ENCODE data around the gene STARD10. TPM values are rescaled to one million over a fixed set of nuclear protein-coding genes. Genes with fewer than 3 reads are reported as not detected.

STARD10 gene
- total RNA-seq, 1 donor from 2014 or later = 66.7 TPM

GRCh38 chr11:72706579-72706978 is 87.3 kb downstream of the STARD10 start:
- DNase-seq (ENCODE audit: low spot score) = no peak

- no peak for DNase-seq (ENCODE audit: low spot score)
These were observed 88.1 kb downstream of the STARD10 start for GRCh38 chr11:72705442-72706365.

- DNase-seq (ENCODE audit: low spot score) = no peak
These were observed 89.0 kb downstream of the STARD10 start for GRCh38 chr11:72704783-72705265.

Other genes with a start within 250 kb of the STARD10 start
- 49.6 TPM for gene PDE2A, start 119.6 kb downstream of the STARD10 start, total RNA-seq
- 86.2 TPM for gene ARAP1, start 41.6 kb downstream of the STARD10 start, total RNA-seq
- 39.7 TPM for gene ATG16L2, start 20.4 kb upstream of the STARD10 start, total RNA-seq

All from ureter (tissue), 1 donor.